OCI-LY7 (cell line): ENCODE results near the gene KRT24. TPM values are rescaled to one million over a fixed set of nuclear protein-coding genes. Genes with fewer than 3 reads are reported as not detected.

Experiments used
- BruUV-seq: library from RNA; stranded (reverse); fragments of 400-500 nt; replicated peaks from 2 replicates; lab custom pipeline; 2021; lab: Mats Ljungman, UMichigan
- CTCF ChIA-PET: fragments of 300-600 bp; sonication (Branson Sonifier 250); formaldehyde crosslinking; loops from one replicate; lab custom pipeline; 2022; ENCODE audit warnings: antibody characterized with exemption; ENCODE audit not compliant: unreplicated experiment; lab: Charles Lee
- POLR2A ChIA-PET: fragments of 300-600 bp; sonication (Branson Sonifier 250); formaldehyde crosslinking; loops from one replicate; lab custom pipeline; 2022; ENCODE audit warnings: antibody characterized with exemption; lab: Charles Lee
- DNase-seq: peaks from one replicate; pipeline ENCODE4 v3.0.0-alpha.2; 2015; ENCODE audit warnings: low spot score
- H2AFZ ChIP-seq: fragments of 200-600 bp; sonication (generic), shearing (Covaris generic); 2 replicates; pipeline ENCODE4 v1.6.1; 2014; ENCODE audit warnings: mild to moderate bottlenecking, antibody characterized with exemption, low read length, moderate library complexity
- H3K27ac ChIP-seq: fragments of 200-600 bp; sonication (generic); 2 replicates; pipeline ENCODE4 v1.5.1; 2014; ENCODE audit warnings: mixed run types, low read depth, mild to moderate bottlenecking, moderate library complexity, low read length, inconsistent platforms; ENCODE audit not compliant: poor library complexity, severe bottlenecking
- H3K36me3 ChIP-seq: fragments of 200-600 bp; sonication (generic); 2 replicates; pipeline ENCODE4 v1.6.1; 2014; ENCODE audit warnings: mild to moderate bottlenecking, antibody characterized with exemption, low read length, moderate library complexity, mixed read lengths; ENCODE audit not compliant: insufficient read depth
- H3K4me1 ChIP-seq: fragments of 200-600 bp; sonication (generic); 2 replicates; pipeline ENCODE4 v1.5.1; 2014; ENCODE audit warnings: mild to moderate bottlenecking, low read length; ENCODE audit not compliant: insufficient read depth, poor library complexity, severe bottlenecking
- H3K4me2 ChIP-seq: fragments of 200-600 bp; sonication (generic); 2 replicates; pipeline ENCODE4 v1.6.1; 2014; ENCODE audit warnings: mild to moderate bottlenecking, low read length
- H3K4me3 ChIP-seq: fragments of 200-600 bp; sonication (generic); 2 replicates; pipeline ENCODE4 v1.5.1; 2014; ENCODE audit warnings: mild to moderate bottlenecking, low read depth, low read length; ENCODE audit not compliant: poor library complexity, severe bottlenecking
- H3K79me2 ChIP-seq: fragments of 200-600 bp; sonication (generic); 2 replicates; pipeline ENCODE4 v1.6.1; 2016; ENCODE audit warnings: low read depth, mild to moderate bottlenecking, low read length, moderate library complexity, mixed read lengths; ENCODE audit not compliant: insufficient read depth
- H3K9me2 ChIP-seq: fragments of 200-600 bp; sonication (generic); 2 replicates; pipeline ENCODE4 v1.6.1; 2016; ENCODE audit warnings: mild to moderate bottlenecking, low read length, mixed read lengths; ENCODE audit not compliant: insufficient read depth
- H3K9me3 ChIP-seq: fragments of 200-600 bp; sonication (generic); 2 replicates; pipeline ENCODE4 v1.6.1; 2014; ENCODE audit warnings: mild to moderate bottlenecking, mixed run types, low read length, mixed read lengths
- H4K20me1 ChIP-seq: fragments of 200-600 bp; sonication (generic); 2 replicates; pipeline ENCODE4 v1.6.1; 2014; ENCODE audit warnings: mild to moderate bottlenecking, antibody characterized with exemption, low read length, moderate library complexity, mixed read lengths; ENCODE audit not compliant: insufficient read depth
- CTCF ChIP-seq: fragments of 200-600 bp; sonication (generic); conservative IDR thresholded peaks from 2 replicates; pipeline ENCODE4 v1.5.1; 2014; ENCODE audit warnings: mild to moderate bottlenecking, antibody characterized with exemption, low read length, moderate library complexity, mixed read lengths
- EZH2phosphoT487 ChIP-seq: fragments of 200-600 bp; sonication (generic); IDR thresholded peaks from 2 replicates; pipeline ENCODE4 v1.6.1; 2018; ENCODE audit warnings: low read depth, borderline replicate concordance, mild to moderate bottlenecking, mixed run types, antibody characterized with exemption, low read length, moderate library complexity, mixed read lengths
- intact Hi-C: fragments of 100-400 bp; cut with micrococcal nuclease; formaldehyde crosslinking; loops from one replicate; pipeline ENCODE4 v1.10.0; 2022; ENCODE audit not compliant: unreplicated experiment
- total RNA-seq, 2 experiments: library from RNA; depleted of rRNA in 1 of 2; stranded (reverse); fragments of >200 nt in 1 of 2; shearing (Covaris generic) in 1 of 2; gene quantifications; 2 replicates each; pipeline ENCODE4 v1.2.3, GENCODE V29; 2014 to 2022

The KRT24 gene
- total RNA-seq, 2 experiments from 2014 or later: not detected

- ChIA-PET POLR2A (no interaction called here), CTCF (no interaction called here)
- no peak for TF ChIP-seq CTCF
- no peak for TF ChIP-seq EZH2phosphoT487
- Histone ChIP-seq H3K4me2 (no peak overlapping the region), H3K27ac (no peak overlapping the region), H3K36me3 (no peaks in the 10 kb centered on the region), H3K79me2 (no peaks in the 10 kb centered on the region), H3K9me3 (no peaks in the 10 kb centered on the region), H2AFZ (no peak overlapping the region), H3K4me1 (peaks cover 8% of the 10 kb centered on the region), H4K20me1 (no peaks in the 10 kb centered on the region), H3K4me3 (no peak overlapping the region), H3K9me2 (no peaks in the 10 kb centered on the region)
- intact Hi-C loops: loop anchor here (5.0 kb wide), 1 partner anchor 102 kb away; no protein-coding TSS in a partner anchor
- no TSS peak for BruUV-seq
- DNase-seq: no peak
Measured at GRCh38 chr17:40724656-40725055, 21.1 kb upstream of the KRT24 start.

GRCh38 chr17:40722241-40722640 lies 18.7 kb upstream of the KRT24 start:
- H2AFZ ChIP-seq: no peak overlapping the region
- no TSS peak for BruUV-seq
- no peak overlapping the region for H3K4me2 ChIP-seq
- H3K9me3 ChIP-seq: no peaks in the 10 kb centered on the region
- DNase-seq: no peak
- TF ChIP-seq CTCF: no peak
- no peak for TF ChIP-seq EZH2phosphoT487
- H3K4me1 ChIP-seq: no peaks in the 10 kb centered on the region
- intact Hi-C loops: no loop called here
- ChIA-PET POLR2A (no interaction called here), CTCF (no interaction called here)
- no peak overlapping the region for H3K27ac ChIP-seq
- no peaks in the 10 kb centered on the region for H4K20me1 ChIP-seq
- H3K79me2 ChIP-seq: no peaks in the 10 kb centered on the region
- no peaks in the 10 kb centered on the region for H3K36me3 ChIP-seq
- H3K4me3 ChIP-seq: no peak overlapping the region
- no peaks in the 10 kb centered on the region for H3K9me2 ChIP-seq

- POLR2A ChIA-PET: no interaction called here
- DNase-seq: no peak
- Histone ChIP-seq H3K4me3 (no peak overlapping the region), H3K9me2 (no peaks in the 10 kb centered on the region), H3K79me2 (no peaks in the 10 kb centered on the region), H3K27ac (no peak overlapping the region), H4K20me1 (no peaks in the 10 kb centered on the region), H2AFZ (no peak overlapping the region), H3K4me1 (no peaks in the 10 kb centered on the region), H3K9me3 (no peaks in the 10 kb centered on the region), H3K4me2 (no peak overlapping the region), H3K36me3 (no peaks in the 10 kb centered on the region)
- CTCF ChIA-PET: no interaction called here
- intact Hi-C loops: no loop called here
- TF ChIP-seq CTCF: no peak
- TF ChIP-seq EZH2phosphoT487: no peak
- BruUV-seq: no TSS peak
Measured at GRCh38 chr17:40720899-40721298, 17.3 kb upstream of the KRT24 start.
